Measurements from ENCODE around the gene LRP3. TPM values are rescaled to one million over a fixed set of nuclear protein-coding genes. Genes with fewer than 3 reads are reported as not detected.

The LRP3 gene
- total and polyA plus RNA-seq, 2 donors (not counting 1 experiment from before 2014, with no cell fraction given), result 4.0 to 24.4 TPM

GRCh38 chr19:33191501-33191900 lies 2.6 kb upstream of the LRP3 start:
- Histone ChIP-seq H3K4me3 (replicated peaks in 1 of 4; ENCODE audit: control extremely low read depth in 1 of 4, insufficient read depth in 1 of 4, low read depth in 3 of 4, low read length in 4 of 4) (no peak overlapping the region), H3K9me3 (ENCODE audit: control insufficient read depth, insufficient read depth, low read depth, low read length) (no peaks in the 10 kb centered on the region)

DNA sequence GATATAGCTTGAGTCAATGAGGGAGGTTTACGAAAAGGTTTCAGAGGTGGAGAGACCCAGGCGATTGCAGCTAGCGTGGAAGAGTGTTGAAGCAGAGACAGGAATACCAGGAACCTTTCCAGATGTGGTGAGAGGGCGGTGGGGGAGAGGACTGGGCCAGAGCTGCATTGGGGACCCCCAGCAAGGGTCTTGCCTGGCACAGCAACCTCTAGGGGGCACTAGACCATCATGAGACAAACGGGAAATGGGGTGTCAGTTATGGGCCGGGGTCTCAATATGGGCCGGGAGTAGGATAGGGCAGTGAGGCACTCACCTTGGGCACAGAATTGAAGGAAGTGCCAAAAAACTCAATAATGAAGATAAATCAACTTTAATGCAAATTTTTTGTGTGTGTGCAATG lies 2.1 kb upstream of the LRP3 start:
- Histone ChIP-seq H3K4me1 (ENCODE audit: control insufficient read depth, extremely low read depth, insufficient read depth, low read length) (no peaks in the 10 kb centered on the region), H3K27me3 (ENCODE audit: control insufficient read depth, insufficient read depth, low read length) (peaks cover 2% of the 10 kb centered on the region), H3K4me2 (ENCODE audit: extremely low read depth, insufficient read depth, low read length) (no peak overlapping the region), H3K27ac (ENCODE audit: insufficient read depth, low read length) (no peak overlapping the region), H3K4me3 (replicated peaks in 1 of 4; ENCODE audit: control extremely low read depth in 1 of 4, insufficient read depth in 1 of 4, low read depth in 3 of 4, low read length in 4 of 4) (no peak overlapping the region), H4K20me1 (ENCODE audit: control insufficient read depth, extremely low read depth, insufficient read depth, low read length) (no peaks in the 10 kb centered on the region), H3K9ac (ENCODE audit: insufficient read depth, low read length) (no peak overlapping the region), H3K36me3 (ENCODE audit: control insufficient read depth, insufficient read depth, low read length) (no peaks in the 10 kb centered on the region), H3K9me3 (ENCODE audit: control insufficient read depth, insufficient read depth, low read depth, low read length) (no peaks in the 10 kb centered on the region), H2AFZ (ENCODE audit: low read length) (no peak overlapping the region), H3K79me2 (ENCODE audit: control insufficient read depth, insufficient read depth, low read length) (no peaks in the 10 kb centered on the region)
- no peak for DNase-seq (ENCODE audit: low read depth in 2 of 2)
- TF ChIP-seq EZH2 (IDR thresholded peaks at IDR 0.05; ENCODE audit: low read length, missing control alignments) (no peak), CTCF (conservative IDR thresholded peaks at IDR 0.05 in 1 of 2, IDR thresholded peaks at IDR 0.05 in 1 of 2; ENCODE audit: low read depth in 1 of 2, low read length in 2 of 2) (peak in 1 of 2 donors; percentile 35)

More at GRCh38 chr19:33191501-33191900, 2.6 kb upstream of the LRP3 start:
- Histone ChIP-seq H4K20me1 (ENCODE audit: control insufficient read depth, extremely low read depth, insufficient read depth, low read length) (no peaks in the 10 kb centered on the region), H3K9ac (ENCODE audit: insufficient read depth, low read length) (no peak overlapping the region), H3K4me1 (ENCODE audit: control insufficient read depth, extremely low read depth, insufficient read depth, low read length) (no peaks in the 10 kb centered on the region), H3K27me3 (ENCODE audit: control insufficient read depth, insufficient read depth, low read length) (peaks cover 2% of the 10 kb centered on the region), H3K79me2 (ENCODE audit: control insufficient read depth, insufficient read depth, low read length) (no peaks in the 10 kb centered on the region), H3K27ac (ENCODE audit: insufficient read depth, low read length) (no peak overlapping the region), H3K4me2 (ENCODE audit: extremely low read depth, insufficient read depth, low read length) (no peak overlapping the region), H2AFZ (ENCODE audit: low read length) (no peak overlapping the region), H3K36me3 (ENCODE audit: control insufficient read depth, insufficient read depth, low read length) (no peaks in the 10 kb centered on the region)
- TF ChIP-seq CTCF (conservative IDR thresholded peaks at IDR 0.05 in 1 of 2, IDR thresholded peaks at IDR 0.05 in 1 of 2; ENCODE audit: low read depth in 1 of 2, low read length in 2 of 2) (no peak), EZH2 (IDR thresholded peaks at IDR 0.05; ENCODE audit: low read length, missing control alignments) (no peak)
- no peak for DNase-seq (ENCODE audit: low read depth in 2 of 2)

- Histone ChIP-seq H3K27me3 (ENCODE audit: control insufficient read depth, insufficient read depth, low read length) (peaks cover 2% of the 10 kb centered on the region), H3K36me3 (ENCODE audit: control insufficient read depth, insufficient read depth, low read length) (no peaks in the 10 kb centered on the region), H3K4me2 (ENCODE audit: extremely low read depth, insufficient read depth, low read length) (no peak overlapping the region), H3K79me2 (ENCODE audit: control insufficient read depth, insufficient read depth, low read length) (no peaks in the 10 kb centered on the region), H4K20me1 (ENCODE audit: control insufficient read depth, extremely low read depth, insufficient read depth, low read length) (no peaks in the 10 kb centered on the region), H3K4me3 (replicated peaks in 1 of 4; ENCODE audit: control extremely low read depth in 1 of 4, insufficient read depth in 1 of 4, low read depth in 3 of 4, low read length in 4 of 4) (peak overlapping the region in 2 of 4 experiments; percentile 23 to 30), H3K9ac (ENCODE audit: insufficient read depth, low read length) (no peak overlapping the region), H3K27ac (ENCODE audit: insufficient read depth, low read length) (no peak overlapping the region), H3K9me3 (ENCODE audit: control insufficient read depth, insufficient read depth, low read depth, low read length) (no peaks in the 10 kb centered on the region), H2AFZ (ENCODE audit: low read length) (no peak overlapping the region), H3K4me1 (ENCODE audit: control insufficient read depth, extremely low read depth, insufficient read depth, low read length) (no peaks in the 10 kb centered on the region)
- TF ChIP-seq CTCF (conservative IDR thresholded peaks at IDR 0.05 in 1 of 2, IDR thresholded peaks at IDR 0.05 in 1 of 2; ENCODE audit: low read depth in 1 of 2, low read length in 2 of 2), result no peak
- no peak for TF ChIP-seq EZH2 (IDR thresholded peaks at IDR 0.05; ENCODE audit: low read length, missing control alignments)
- no peak for DNase-seq (ENCODE audit: low read depth in 2 of 2)
Measured at GRCh38 chr19:33193269-33193864, 763 bp upstream of the LRP3 start.

All from fibroblast of lung (primary cell).